HG03045 (cell line): ENCODE results near the gene IFT52.

Experiments used
- ATAC-seq: cut with Tn5 transposase; IDR thresholded peaks from one replicate; pipeline ENCODE4 v1.9.1; 2021; ENCODE audit warnings: mild to moderate bottlenecking, moderate library complexity; ENCODE audit not compliant: unreplicated experiment

The IFT52 gene

GRCh38 chr20:43590392-43591303, at the start of gene IFT52:
IFT52 (plus strand) TSS chr20:43590937; CDS start chr20:43594699, 3,762 bp downstream.
- ATAC-seq = peak; percentile 99

GRCh38 chr20:43541214-43541613, 49.5 kb upstream of the IFT52 start:
- no peak for ATAC-seq

- ATAC-seq = no peak
Observed at GRCh38 chr20:43542161-43542560, 48.6 kb upstream of the IFT52 start.

- ATAC-seq = no peak
Observed at GRCh38 chr20:43542674-43543073, 48.1 kb upstream of the IFT52 start.

- no peak for ATAC-seq
Observed at GRCh38 chr20:43543138-43543537, 47.6 kb upstream of the IFT52 start.

GRCh38 chr20:43544501-43544900, 46.2 kb upstream of the IFT52 start:
- no peak for ATAC-seq

GRCh38 chr20:43545837-43546578, 44.7 kb upstream of the IFT52 start:
- ATAC-seq = no peak

GRCh38 chr20:43548273-43548880, 42.4 kb upstream of the IFT52 start:
- no peak for ATAC-seq

- no peak for ATAC-seq
Observed at GRCh38 chr20:43549416-43550065, 41.2 kb upstream of the IFT52 start.

- ATAC-seq = no peak
Observed at GRCh38 chr20:43550456-43550855, 40.3 kb upstream of the IFT52 start.

GRCh38 chr20:43554369-43554768, 36.4 kb upstream of the IFT52 start:
- ATAC-seq = no peak

- no peak for ATAC-seq
Observed at GRCh38 chr20:43558412-43559146, 32.2 kb upstream of the IFT52 start, which contains the start of gene SGK2. SGK2 (plus strand) TSS chr20:43559027; CDS start chr20:43566496, 7,469 bp downstream.

- ATAC-seq = no peak
Observed at GRCh38 chr20:43559147-43559987, 31.4 kb upstream of the IFT52 start.

- no peak for ATAC-seq
Observed at GRCh38 chr20:43560974-43561373, 29.8 kb upstream of the IFT52 start.

- no peak for ATAC-seq
Observed at GRCh38 chr20:43563429-43563828, 27.3 kb upstream of the IFT52 start.

- no peak for ATAC-seq
Observed at GRCh38 chr20:43563991-43564390, 26.7 kb upstream of the IFT52 start.

GRCh38 chr20:43564455-43564854, 26.3 kb upstream of the IFT52 start:
- ATAC-seq = no peak

GRCh38 chr20:43564993-43565757, 25.6 kb upstream of the IFT52 start:
- no peak for ATAC-seq

GRCh38 chr20:43565758-43566104, 25.0 kb upstream of the IFT52 start:
- no peak for ATAC-seq
